PC-9 (cell line): Measurements from ENCODE around the gene KCNA2. TPM values are rescaled to one million over a fixed set of nuclear protein-coding genes. Genes with fewer than 3 reads are reported as not detected.

Experiments
- BruUV-seq: library from RNA; stranded (reverse); fragments of 400-500 nt; replicated peaks from 2 replicates; lab custom pipeline; 2021; lab: Mats Ljungman, UMichigan
- CTCF ChIA-PET: fragments of 300-600 bp; sonication (Branson Sonifier 250); formaldehyde crosslinking; loops from one replicate; lab custom pipeline; 2022; ENCODE audit warnings: antibody characterized with exemption; lab: Charles Lee
- POLR2A ChIA-PET: fragments of 300-600 bp; sonication (Branson Sonifier 250); formaldehyde crosslinking; loops from one replicate; lab custom pipeline; 2022; ENCODE audit warnings: antibody characterized with exemption; ENCODE audit not compliant: unreplicated experiment; lab: Charles Lee
- DNase-seq, 2 experiments: peaks; one replicate each; pipeline versions ENCODE4 v3.0.0 to v3.0.0-alpha.2; 2015 to 2022; ENCODE audit warnings: mixed read lengths in 1 of 2
- H2AFZ ChIP-seq: fragments of 200-600 bp; sonication (generic); 2 replicates; pipeline ENCODE4 v1.8.1; 2017; ENCODE audit warnings: antibody characterized with exemption
- H3F3A ChIP-seq: fragments of 200-600 bp; sonication (generic); 2 replicates; pipeline ENCODE4 v1.8.1; 2017; ENCODE audit warnings: antibody characterized with exemption, mild to moderate bottlenecking, low read depth; ENCODE audit not compliant: insufficient read depth
- H3K27ac ChIP-seq: fragments of 200-600 bp; sonication (generic); 2 replicates; pipeline ENCODE4 v1.6.1; 2016; ENCODE audit warnings: mixed run types
- H3K27me3 ChIP-seq: fragments of 200-600 bp; sonication (generic); 2 replicates; pipeline ENCODE4 v1.6.1; 2016; ENCODE audit warnings: low read depth, mixed run types; ENCODE audit not compliant: insufficient read depth
- H3K36me3 ChIP-seq: fragments of 200-600 bp; sonication (generic); 2 replicates; pipeline ENCODE4 v1.6.1; 2016; ENCODE audit warnings: low read depth, mixed run types
- H3K4me1 ChIP-seq: fragments of 200-600 bp; sonication (generic); replicated peaks from 2 replicates; pipeline ENCODE4 v1.6.1; 2016; ENCODE audit warnings: mixed run types; ENCODE audit not compliant: insufficient read depth
- H3K4me2 ChIP-seq: fragments of 200-600 bp; sonication (generic); 2 replicates; pipeline ENCODE4 v1.6.1; 2017; ENCODE audit warnings: mixed run types
- H3K4me3 ChIP-seq: fragments of 200-600 bp; sonication (generic); 2 replicates; pipeline ENCODE4 v1.6.1; 2016; ENCODE audit warnings: mixed run types
- H3K79me2 ChIP-seq: fragments of 200-600 bp; sonication (generic); 2 replicates; pipeline ENCODE4 v1.6.1; 2017; ENCODE audit warnings: low read depth, mixed run types
- H3K9me2 ChIP-seq: fragments of 200-600 bp; sonication (generic); 2 replicates; pipeline ENCODE4 v1.8.1; 2017; ENCODE audit warnings: mild to moderate bottlenecking; ENCODE audit not compliant: insufficient read depth
- H3K9me3 ChIP-seq: fragments of 200-600 bp; sonication (generic); 2 replicates; pipeline ENCODE4 v1.8.1; 2016; ENCODE audit warnings: low read depth; ENCODE audit not compliant: insufficient read depth
- H4K20me1 ChIP-seq: fragments of 200-600 bp; sonication (generic); 2 replicates; pipeline ENCODE4 v1.8.1; 2017; ENCODE audit not compliant: insufficient read depth
- CTCF ChIP-seq: fragments of 200-600 bp; sonication (generic); conservative IDR thresholded peaks from 2 replicates; pipeline ENCODE4 v1.6.1; 2017; ENCODE audit warnings: mixed run types, antibody characterized with exemption, mild to moderate bottlenecking, moderate library complexity
- EZH2 ChIP-seq: fragments of 200-600 bp; sonication (generic); IDR thresholded peaks from 2 replicates; pipeline ENCODE4 v1.8.0; 2017; ENCODE audit warnings: antibody characterized with exemption, low read depth
- intact Hi-C: fragments of 100-400 bp; cut with micrococcal nuclease; formaldehyde crosslinking; loops from one replicate; pipeline ENCODE4 v1.10.0; 2022; ENCODE audit not compliant: unreplicated experiment
- total RNA-seq: library from RNA; stranded (reverse); gene quantifications from 2 replicates; pipeline ENCODE4 v1.2.3, GENCODE V29; 2021

Gene KCNA2
- total RNA-seq, 1 experiment from 2014 or later: not detected

- Histone ChIP-seq H3K4me3 (no peak overlapping the region), H3K36me3 (no peaks in the 10 kb centered on the region), H3K79me2 (no peaks in the 10 kb centered on the region), H3K4me2 (no peak overlapping the region), H3K9me2 (no peaks in the 10 kb centered on the region), H3K4me1 (no peaks in the 10 kb centered on the region), H3K9me3 (no peaks in the 10 kb centered on the region), H3K27ac (no peak overlapping the region), H4K20me1 (no peaks in the 10 kb centered on the region), H3K27me3 (peaks cover 97% of the 10 kb centered on the region), H2AFZ (no peak overlapping the region), H3F3A (no peaks in the 10 kb centered on the region)
- intact Hi-C loops: no loop called here
- ChIA-PET POLR2A (no interaction called here), CTCF (no interaction called here)
- BruUV-seq: no TSS peak
- no peak for DNase-seq
- no peak for TF ChIP-seq EZH2
- no peak for TF ChIP-seq CTCF
These were observed 712 bp downstream of the KCNA2 start for GRCh38 chr1:110605446-110605845.

- Histone ChIP-seq H3K4me1 (no peaks in the 10 kb centered on the region), H3K4me3 (no peak overlapping the region), H3K27ac (no peak overlapping the region), H3K9me3 (no peaks in the 10 kb centered on the region), H3K36me3 (no peaks in the 10 kb centered on the region), H3K4me2 (no peak overlapping the region), H3K27me3 (peaks cover 96% of the 10 kb centered on the region), H3K9me2 (no peaks in the 10 kb centered on the region), H2AFZ (no peak overlapping the region), H3K79me2 (no peaks in the 10 kb centered on the region), H4K20me1 (no peaks in the 10 kb centered on the region), H3F3A (no peaks in the 10 kb centered on the region)
- ChIA-PET CTCF (no interaction called here), POLR2A (no interaction called here)
- BruUV-seq: no TSS peak
- TF ChIP-seq EZH2 (no peak), CTCF (no peak)
- no peak for DNase-seq
- intact Hi-C loops: no loop called here
These were observed 1.5 kb downstream of the KCNA2 start for GRCh38 chr1:110604586-110605148.

- Histone ChIP-seq H3F3A (no peaks in the 10 kb centered on the region), H3K4me2 (no peak overlapping the region), H3K27ac (no peak overlapping the region), H3K4me1 (no peaks in the 10 kb centered on the region), H3K79me2 (no peaks in the 10 kb centered on the region), H3K36me3 (no peaks in the 10 kb centered on the region), H3K4me3 (no peak overlapping the region), H2AFZ (no peak overlapping the region), H3K9me2 (no peaks in the 10 kb centered on the region), H4K20me1 (no peaks in the 10 kb centered on the region), H3K27me3 (peaks cover 96% of the 10 kb centered on the region), H3K9me3 (no peaks in the 10 kb centered on the region)
- ChIA-PET POLR2A (no interaction called here), CTCF (no interaction called here)
- no peak for TF ChIP-seq EZH2
- no peak for TF ChIP-seq CTCF
- intact Hi-C loops: no loop called here
- no peak for DNase-seq
- BruUV-seq: no TSS peak
These were observed 3.1 kb downstream of the KCNA2 start for GRCh38 chr1:110603058-110603457.
